Right atrium auricular region (tissue), 2 donors: Measurements from ENCODE around the gene HOXD1. TPM values are rescaled to one million over a fixed set of nuclear protein-coding genes. Genes with fewer than 3 reads are reported as not detected.

Source experiments
- DNase-seq: peaks from one replicate; pipeline ENCODE4 v3.0.0-alpha.2; 2019; ENCODE audit warnings: low spot score
- H3K27ac ChIP-seq, 2 donors: fragments of 200-600 bp; sonication (generic); 1 replicate in 1 of 2; 2 replicates in 1 of 2; pipeline ENCODE4 v1.5.1; 2016 to 2019
- H3K27me3 ChIP-seq, 2 donors: fragments of 200-600 bp; sonication (generic); one replicate each; pipeline versions ENCODE4 v1.5.1 to v1.6.0; 2017 to 2019
- H3K36me3 ChIP-seq: fragments of 200-600 bp; sonication (generic); one replicate; pipeline ENCODE4 v1.5.1; 2016
- H3K4me1 ChIP-seq, 2 donors: fragments of 200-600 bp; sonication (generic); one replicate each; pipeline versions ENCODE4 v1.5.1 to v1.6.0; 2017 to 2019
- H3K4me3 ChIP-seq, 2 donors: fragments of 200-600 bp; sonication (generic); 1 replicate in 1 of 2; 2 replicates in 1 of 2; pipeline ENCODE4 v1.5.1; 2017 to 2019; ENCODE audit warnings: mild to moderate bottlenecking in 1 of 2, moderate library complexity in 1 of 2
- H3K9me3 ChIP-seq, 2 donors: fragments of 200-600 bp; sonication (generic); one replicate each; pipeline ENCODE4 v1.5.1; 2019
- total RNA-seq, 2 donors: library from RNA; depleted of rRNA; stranded (reverse); fragments of >200 nt; gene quantifications; one replicate each; pipeline ENCODE4 v1.1.0, GENCODE V29; 2016
- TF ChIP-seq, protein P1 (sequence below), 2 donors: fragments of 200-600 bp; sonication (generic); IDR thresholded peaks; one replicate each; pipeline ENCODE4 v1.5.1; 2019; ENCODE audit warnings: antibody characterized with exemption in 2 of 2

HOXD1 gene
- total RNA-seq, 2 donors from 2014 or later, result not detected

GRCh38 chr2:176192351-176192750 is 3.9 kb downstream of the HOXD1 start:
- Histone ChIP-seq H3K27me3 (peaks cover 33 to 39% of the 10 kb centered on the region in 2 donors), H3K4me1 (peaks cover 0 to 30% of the 10 kb centered on the region in 2 donors), H3K27ac (no peak overlapping the region), H3K9me3 (no peaks in the 10 kb centered on the region), H3K4me3 (no peak overlapping the region), H3K36me3 (no peaks in the 10 kb centered on the region)
- no peak for DNase-seq
- TF ChIP-seq, protein P1, sequence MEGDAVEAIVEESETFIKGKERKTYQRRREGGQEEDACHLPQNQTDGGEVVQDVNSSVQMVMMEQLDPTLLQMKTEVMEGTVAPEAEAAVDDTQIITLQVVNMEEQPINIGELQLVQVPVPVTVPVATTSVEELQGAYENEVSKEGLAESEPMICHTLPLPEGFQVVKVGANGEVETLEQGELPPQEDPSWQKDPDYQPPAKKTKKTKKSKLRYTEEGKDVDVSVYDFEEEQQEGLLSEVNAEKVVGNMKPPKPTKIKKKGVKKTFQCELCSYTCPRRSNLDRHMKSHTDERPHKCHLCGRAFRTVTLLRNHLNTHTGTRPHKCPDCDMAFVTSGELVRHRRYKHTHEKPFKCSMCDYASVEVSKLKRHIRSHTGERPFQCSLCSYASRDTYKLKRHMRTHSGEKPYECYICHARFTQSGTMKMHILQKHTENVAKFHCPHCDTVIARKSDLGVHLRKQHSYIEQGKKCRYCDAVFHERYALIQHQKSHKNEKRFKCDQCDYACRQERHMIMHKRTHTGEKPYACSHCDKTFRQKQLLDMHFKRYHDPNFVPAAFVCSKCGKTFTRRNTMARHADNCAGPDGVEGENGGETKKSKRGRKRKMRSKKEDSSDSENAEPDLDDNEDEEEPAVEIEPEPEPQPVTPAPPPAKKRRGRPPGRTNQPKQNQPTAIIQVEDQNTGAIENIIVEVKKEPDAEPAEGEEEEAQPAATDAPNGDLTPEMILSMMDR (IDR thresholded peaks at IDR 0.05), result no peak

DNA sequence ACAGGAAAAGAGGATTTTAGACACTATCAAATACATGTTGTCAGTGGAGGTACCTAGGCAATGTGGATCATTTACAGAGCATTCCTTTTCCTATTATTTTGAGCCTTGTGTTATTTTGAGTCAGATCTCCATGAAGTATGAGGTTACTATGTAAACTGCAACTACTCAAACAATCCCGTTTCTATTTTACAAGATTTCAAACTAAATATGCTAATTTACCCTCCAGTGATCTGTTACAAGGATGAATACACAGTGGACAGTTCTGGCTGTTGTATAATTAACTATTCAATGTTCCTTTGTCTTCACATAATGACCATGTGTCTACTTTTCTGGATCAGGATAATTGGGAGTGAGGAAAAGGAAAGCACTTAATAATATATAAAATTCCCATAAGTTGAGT is 4.6 kb downstream of the HOXD1 start:
- Histone ChIP-seq H3K4me1 (peaks cover 0 to 25% of the 10 kb centered on the region in 2 donors), H3K27me3 (peaks cover 29 to 32% of the 10 kb centered on the region in 2 donors), H3K4me3 (no peak overlapping the region), H3K9me3 (no peaks in the 10 kb centered on the region), H3K27ac (no peak overlapping the region), H3K36me3 (no peaks in the 10 kb centered on the region)
- TF ChIP-seq, protein P1 (IDR thresholded peaks at IDR 0.05), result no peak
- no peak for DNase-seq

DNA sequence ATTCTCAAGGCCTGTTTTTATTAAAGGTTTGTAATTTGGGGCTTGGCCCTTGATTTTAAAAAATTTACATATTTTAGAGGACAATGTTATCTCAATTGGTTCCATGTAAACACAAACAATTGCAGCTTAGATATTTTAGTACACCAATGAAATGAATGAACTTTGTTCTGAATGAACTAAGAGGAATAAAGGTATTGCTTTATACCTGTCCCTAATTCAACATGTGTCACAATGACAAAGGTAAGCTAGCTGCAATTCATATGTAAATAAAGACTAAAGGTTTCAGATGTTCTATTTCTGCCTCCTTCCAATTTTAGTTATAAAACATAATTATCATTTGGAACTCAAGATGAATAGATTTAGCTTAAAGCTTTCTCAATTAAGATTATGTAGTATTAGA is 11.4 kb downstream of the HOXD1 start:
- no peak overlapping the region for H3K27ac ChIP-seq
- peaks cover 0 to 7% of the 10 kb centered on the region in 2 donors for H3K9me3 ChIP-seq
- no peaks in the 10 kb centered on the region for H3K4me1 ChIP-seq
- no peak for DNase-seq
- H3K36me3 ChIP-seq, result no peaks in the 10 kb centered on the region
- TF ChIP-seq, protein P1 (IDR thresholded peaks at IDR 0.05), result no peak
- H3K4me3 ChIP-seq, result no peak overlapping the region
- H3K27me3 ChIP-seq, result no peaks in the 10 kb centered on the region

GRCh38 chr2:176200971-176201370 is 12.5 kb downstream of the HOXD1 start:
- no peaks in the 10 kb centered on the region for H3K4me1 ChIP-seq
- TF ChIP-seq, protein P1 (IDR thresholded peaks at IDR 0.05), result no peak
- H3K27ac ChIP-seq, result no peak overlapping the region
- H3K27me3 ChIP-seq, result no peaks in the 10 kb centered on the region
- no peak overlapping the region for H3K4me3 ChIP-seq
- no peaks in the 10 kb centered on the region for H3K36me3 ChIP-seq
- DNase-seq, result no peak
- peaks cover 0 to 8% of the 10 kb centered on the region in 2 donors for H3K9me3 ChIP-seq

GRCh38 chr2:176202491-176202890 is 14.0 kb downstream of the HOXD1 start:
- Histone ChIP-seq H3K9me3 (peaks cover 0 to 8% of the 10 kb centered on the region in 2 donors), H3K36me3 (no peaks in the 10 kb centered on the region), H3K27ac (no peak overlapping the region), H3K27me3 (no peaks in the 10 kb centered on the region), H3K4me3 (no peak overlapping the region), H3K4me1 (no peaks in the 10 kb centered on the region)
- no peak for DNase-seq
- TF ChIP-seq, protein P1 (IDR thresholded peaks at IDR 0.05), result no peak

GRCh38 chr2:176205126-176205525 is 16.7 kb downstream of the HOXD1 start:
- no peak overlapping the region for H3K4me3 ChIP-seq
- no peak for DNase-seq

More at GRCh38 chr2:176205126-176205525, 16.7 kb downstream of the HOXD1 start:
- Histone ChIP-seq H3K36me3 (no peaks in the 10 kb centered on the region), H3K27me3 (no peaks in the 10 kb centered on the region), H3K4me1 (no peaks in the 10 kb centered on the region), H3K9me3 (peaks cover 0 to 8% of the 10 kb centered on the region in 2 donors), H3K27ac (no peak overlapping the region)
- TF ChIP-seq, protein P1 (IDR thresholded peaks at IDR 0.05), result no peak
